Endothelial cell of umbilical vein (primary cell): ENCODE measurements around the gene TTLL7.

Experiments used
- FOS ChIP-seq: IDR thresholded peaks from 2 replicates; pipeline ENCODE4 v1.6.1; 2011; ENCODE audit warnings: mild to moderate bottlenecking, low read length, moderate library complexity, borderline replicate concordance; ENCODE audit not compliant: insufficient read depth
- TF ChIP-seq, protein P1 (sequence below), 2 donors: IDR thresholded peaks; 1 replicate in 1 of 2; 2 replicates in 1 of 2; pipeline ENCODE4 v1.5.1; 2011; ENCODE audit warnings: low read length in 2 of 2, mild to moderate bottlenecking in 2 of 2, moderate library complexity in 2 of 2, control low read depth in 1 of 2, inconsistent platforms in 1 of 2, low read depth in 1 of 2; ENCODE audit not compliant: insufficient read depth in 1 of 2; ENCODE audit errors: extremely low read depth in 1 of 2

DNA sequence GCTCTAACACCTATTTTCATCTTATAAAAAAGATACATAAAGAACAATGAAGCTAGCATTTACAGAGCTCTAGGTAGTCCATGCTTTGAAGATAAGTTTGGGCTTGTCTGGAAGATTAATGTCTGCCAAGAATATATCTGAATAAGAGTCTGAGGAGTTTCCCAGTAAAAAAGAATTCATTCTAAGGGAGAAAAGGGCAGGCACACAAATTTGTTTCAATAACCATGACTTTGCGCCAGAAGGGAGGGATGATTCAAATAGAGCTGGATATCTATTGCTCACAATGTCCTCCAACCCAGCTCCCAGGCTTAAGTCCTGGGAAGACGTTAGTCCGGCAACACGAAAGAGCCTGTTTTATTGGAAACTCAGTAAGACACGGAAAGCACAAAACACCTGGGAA lies 9.7 kb upstream of the TTLL7 start:
- TF ChIP-seq, protein P1, sequence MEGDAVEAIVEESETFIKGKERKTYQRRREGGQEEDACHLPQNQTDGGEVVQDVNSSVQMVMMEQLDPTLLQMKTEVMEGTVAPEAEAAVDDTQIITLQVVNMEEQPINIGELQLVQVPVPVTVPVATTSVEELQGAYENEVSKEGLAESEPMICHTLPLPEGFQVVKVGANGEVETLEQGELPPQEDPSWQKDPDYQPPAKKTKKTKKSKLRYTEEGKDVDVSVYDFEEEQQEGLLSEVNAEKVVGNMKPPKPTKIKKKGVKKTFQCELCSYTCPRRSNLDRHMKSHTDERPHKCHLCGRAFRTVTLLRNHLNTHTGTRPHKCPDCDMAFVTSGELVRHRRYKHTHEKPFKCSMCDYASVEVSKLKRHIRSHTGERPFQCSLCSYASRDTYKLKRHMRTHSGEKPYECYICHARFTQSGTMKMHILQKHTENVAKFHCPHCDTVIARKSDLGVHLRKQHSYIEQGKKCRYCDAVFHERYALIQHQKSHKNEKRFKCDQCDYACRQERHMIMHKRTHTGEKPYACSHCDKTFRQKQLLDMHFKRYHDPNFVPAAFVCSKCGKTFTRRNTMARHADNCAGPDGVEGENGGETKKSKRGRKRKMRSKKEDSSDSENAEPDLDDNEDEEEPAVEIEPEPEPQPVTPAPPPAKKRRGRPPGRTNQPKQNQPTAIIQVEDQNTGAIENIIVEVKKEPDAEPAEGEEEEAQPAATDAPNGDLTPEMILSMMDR (IDR thresholded peaks at IDR 0.05; ENCODE audit: extremely low read depth in 1 of 2, insufficient read depth in 1 of 2, low read depth in 1 of 2, low read length in 2 of 2) = no peak
- TF ChIP-seq FOS = no peak
